GM18907 (cell line): Measurements from ENCODE around the gene HSPD1.

Experiments used
- ATAC-seq: cut with Tn5 transposase; IDR thresholded peaks from one replicate; pipeline ENCODE4 v1.9.1; 2021; ENCODE audit warnings: mild to moderate bottlenecking, moderate library complexity; ENCODE audit not compliant: unreplicated experiment

HSPD1 gene

GRCh38 chr2:197499594-197500502 lies at the start of gene HSPD1, which contains the start of gene HSPE1:
Gene HSPD1 (minus strand): TSS chr2:197499840. CDS start chr2:197498848, 992 bp downstream.
Gene HSPE1 (plus strand): TSS chr2:197500379. CDS start chr2:197500437, 58 bp downstream.
- peak; percentile 87 for ATAC-seq

GRCh38 chr2:197548582-197548981 lies 48.9 kb upstream of the HSPD1 start:
- ATAC-seq = no peak

- ATAC-seq = no peak
These were observed 47.7 kb upstream of the HSPD1 start for GRCh38 chr2:197547163-197547900.

GRCh38 chr2:197543206-197543605 lies 43.6 kb upstream of the HSPD1 start:
- ATAC-seq = no peak

GRCh38 chr2:197539734-197540133 lies 40.1 kb upstream of the HSPD1 start:
- ATAC-seq = no peak

- no peak for ATAC-seq
These were observed 38.8 kb upstream of the HSPD1 start for GRCh38 chr2:197538412-197538811.

- ATAC-seq = no peak
These were observed 17.5 kb upstream of the HSPD1 start for GRCh38 chr2:197517150-197517549.

- peak; percentile 22 for ATAC-seq
These were observed 16.7 kb upstream of the HSPD1 start for GRCh38 chr2:197516393-197516761.

- ATAC-seq = peak; percentile 96
These were observed 16.2 kb upstream of the HSPD1 start, which contains the start of gene MOB4 for GRCh38 chr2:197515739-197516392. Gene MOB4 (plus strand): TSS chr2:197516066. CDS start chr2:197516087, 21 bp downstream.

- no peak for ATAC-seq
These were observed 15.7 kb upstream of the HSPD1 start for GRCh38 chr2:197515315-197515738.

GRCh38 chr2:197514754-197515153 lies 15.1 kb upstream of the HSPD1 start:
- ATAC-seq = no peak

GRCh38 chr2:197513915-197514314 lies 14.3 kb upstream of the HSPD1 start:
- ATAC-seq = no peak

GRCh38 chr2:197506658-197507057 lies 7.0 kb upstream of the HSPD1 start:
- no peak for ATAC-seq

GRCh38 chr2:197504512-197504911 lies 4.9 kb upstream of the HSPD1 start:
- no peak for ATAC-seq

GRCh38 chr2:197504000-197504399 lies 4.4 kb upstream of the HSPD1 start:
- no peak for ATAC-seq

GRCh38 chr2:197502685-197503084 lies 3.0 kb upstream of the HSPD1 start:
- ATAC-seq = no peak

GRCh38 chr2:197502201-197502600 lies 2.6 kb upstream of the HSPD1 start:
- no peak for ATAC-seq

- peak; percentile 9 for ATAC-seq
These were observed 977 bp upstream of the HSPD1 start for GRCh38 chr2:197500503-197501131.

GRCh38 chr2:197498937-197499593 lies 575 bp downstream of the HSPD1 start:
- ATAC-seq = peak; percentile 22

GRCh38 chr2:197498235-197498936 lies 1.3 kb downstream of the HSPD1 start:
- ATAC-seq = no peak
